Liver (tissue), 9 donors: Measurements from ENCODE around the gene TMEM263. TPM values are rescaled to one million over a fixed set of nuclear protein-coding genes. Genes with fewer than 3 reads are reported as not detected.

Experiments
- DNase-seq: peaks from one replicate; pipeline ENCODE4 v3.0.0-alpha.2; 2017; ENCODE audit warnings: low spot score
- H3K27ac ChIP-seq, 2 donors: one replicate each; pipeline ENCODE4 v1.7.0; 2013; ENCODE audit warnings: inconsistent platforms in 2 of 2, low read length in 2 of 2, control low read depth in 1 of 2, low read depth in 1 of 2, mild to moderate bottlenecking in 1 of 2
- H3K27me3 ChIP-seq, 4 donors: one replicate each; pipeline versions ENCODE4 v1.6.1 to v1.7.0; 2013; ENCODE audit warnings: low read length in 3 of 4, inconsistent platforms in 1 of 4, mild to moderate bottlenecking in 1 of 4, moderate library complexity in 1 of 4; ENCODE audit not compliant: control insufficient read depth in 4 of 4, insufficient read depth in 4 of 4
- H3K36me3 ChIP-seq, 4 donors: one replicate each; pipeline versions ENCODE4 v1.6.1 to v1.7.0; 2013; ENCODE audit warnings: low read length in 3 of 4, mild to moderate bottlenecking in 3 of 4, low read depth in 1 of 4, moderate library complexity in 1 of 4; ENCODE audit not compliant: control insufficient read depth in 4 of 4, insufficient read depth in 3 of 4
- H3K4me1 ChIP-seq, 4 donors: one replicate each; pipeline versions ENCODE4 v1.6.1 to v1.7.0; 2013; ENCODE audit warnings: low read length in 3 of 4, mild to moderate bottlenecking in 3 of 4, moderate library complexity in 1 of 4; ENCODE audit not compliant: control insufficient read depth in 4 of 4, insufficient read depth in 4 of 4
- H3K4me3 ChIP-seq, 3 donors: one replicate each; pipeline versions ENCODE4 v1.6.1 to v1.7.0; 2013; ENCODE audit warnings: low read length in 3 of 3, control low read depth in 1 of 3, low read depth in 1 of 3, mild to moderate bottlenecking in 1 of 3
- H3K9ac ChIP-seq, 2 donors: one replicate each; pipeline ENCODE4 v1.7.0; 2013; ENCODE audit warnings: low read length in 2 of 2, mild to moderate bottlenecking in 2 of 2, moderate library complexity in 2 of 2, control low read depth in 1 of 2, low read depth in 1 of 2
- H3K9me3 ChIP-seq, 4 donors: one replicate each; pipeline versions ENCODE4 v1.6.1 to v1.7.0; 2013; ENCODE audit warnings: low read length in 3 of 4; ENCODE audit not compliant: control insufficient read depth in 4 of 4
- ATF3 ChIP-seq: IDR thresholded peaks from 2 replicates; pipeline ENCODE4 v1.6.1; 2016; ENCODE audit warnings: antibody characterized with exemption
- EGR1 ChIP-seq, 2 donors: IDR thresholded peaks; 2 replicates each; pipeline ENCODE4 v1.6.1; 2016 to 2018; ENCODE audit warnings: antibody characterized with exemption in 2 of 2, low read depth in 2 of 2
- FOXA2 ChIP-seq: IDR thresholded peaks from 2 replicates; pipeline ENCODE4 v1.6.1; 2016; ENCODE audit warnings: antibody characterized with exemption
- GABPA ChIP-seq, 2 donors: IDR thresholded peaks in 1 of 2; conservative IDR thresholded peaks in 1 of 2; 2 replicates each; pipeline ENCODE4 v1.6.1; 2016; ENCODE audit warnings: antibody characterized with exemption in 2 of 2, mild to moderate bottlenecking in 1 of 2, moderate library complexity in 1 of 2
- HNF4A ChIP-seq, 2 donors: conservative IDR thresholded peaks; 2 replicates each; pipeline ENCODE4 v1.6.1; 2016; ENCODE audit warnings: antibody characterized with exemption in 2 of 2, mild to moderate bottlenecking in 2 of 2
- HNF4G ChIP-seq: IDR thresholded peaks from 2 replicates; pipeline ENCODE4 v1.6.1; 2016; ENCODE audit warnings: antibody characterized with exemption
- JUND ChIP-seq, 2 donors: IDR thresholded peaks; 2 replicates each; pipeline ENCODE4 v1.6.1; 2016; ENCODE audit warnings: antibody characterized with exemption in 2 of 2
- MAX ChIP-seq: IDR thresholded peaks from 2 replicates; pipeline ENCODE4 v1.6.1; 2016; ENCODE audit warnings: antibody characterized with exemption
- NR2F2 ChIP-seq: IDR thresholded peaks from 2 replicates; pipeline ENCODE4 v1.6.1; 2016; ENCODE audit warnings: antibody characterized with exemption
- RAD21 ChIP-seq, 2 donors: IDR thresholded peaks; 2 replicates each; pipeline ENCODE4 v1.6.1; 2016; ENCODE audit warnings: antibody characterized with exemption in 2 of 2, mild to moderate bottlenecking in 2 of 2
- RXRA ChIP-seq, 2 donors: IDR thresholded peaks; 2 replicates each; pipeline ENCODE4 v1.6.1; 2017 to 2018; ENCODE audit warnings: antibody characterized with exemption in 2 of 2, mild to moderate bottlenecking in 1 of 2
- SP1 ChIP-seq: IDR thresholded peaks from 2 replicates; pipeline ENCODE4 v1.6.1; 2018; ENCODE audit warnings: antibody characterized with exemption, mild to moderate bottlenecking
- TAF1 ChIP-seq: conservative IDR thresholded peaks from 2 replicates; pipeline ENCODE4 v1.6.1; 2016; ENCODE audit warnings: antibody characterized with exemption, mild to moderate bottlenecking
- YY1 ChIP-seq: IDR thresholded peaks from 2 replicates; pipeline ENCODE4 v1.6.1; 2016; ENCODE audit warnings: antibody characterized with exemption, mild to moderate bottlenecking
- ZBTB33 ChIP-seq: IDR thresholded peaks from 2 replicates; pipeline ENCODE4 v1.6.1; 2016; ENCODE audit warnings: antibody characterized with exemption
- WGBS: extraction: QIAGEN DNeasy Blood & Tissue Kit; methylation state at CpG from one replicate; pipeline ENCODE4 v1.1.7; 2013; 5-methylcytosine and 5-hydroxymethylcytosine counted together
- polyA plus RNA-seq, 2 donors: library from polyadenylated mRNA; stranded (reverse) in 1 of 2; unstranded in 1 of 2; fragments of 200-250 nt in 1 of 2; fragments of >200 nt in 1 of 2; fragmentation: Nextera tagmentation in 1 of 2; extraction: Ambion mirVana in 1 of 2; gene quantifications; one replicate each; pipeline versions ENCODE4 v1.2.1 to v1.2.3, GENCODE V29; 2013 to 2015
- total RNA-seq, 2 donors: library from RNA; depleted of rRNA; stranded (reverse); fragments of >200 nt; gene quantifications; one replicate each; pipeline ENCODE4 v1.2.3, GENCODE V29; 2014
- TF ChIP-seq, protein P1 (sequence below): IDR thresholded peaks from 2 replicates; pipeline ENCODE4 v1.6.1; 2016; ENCODE audit warnings: antibody characterized with exemption, mild to moderate bottlenecking
- TF ChIP-seq, protein P2 (sequence below): fragments of 150-350 bp; IDR thresholded peaks from 2 replicates; pipeline ENCODE4 v1.5.1; 2017; ENCODE audit warnings: improper control_type of control experiment, low read depth, low read length; ENCODE audit not compliant: missing input control
- donor health status: healthy.
- donor health status: healthy.
- donor health status: healthy.
- donor health status: healthy.
- donor health status: healthy.

Gene TMEM263
- total and polyA plus RNA-seq, 4 donors = 21.4 to 38.0 (median 21.9) TPM

GRCh38 chr12:106945261-106945851 is 10.4 kb upstream of the TMEM263 start:
- Histone ChIP-seq H3K27me3 (no peaks in the 10 kb centered on the region), H3K4me3 (no peak overlapping the region), H3K4me1 (no peaks in the 10 kb centered on the region), H3K9me3 (peaks cover 0 to 2% (median 0%) of the 10 kb centered on the region in 4 donors), H3K9ac (no peak overlapping the region), H3K36me3 (no peaks in the 10 kb centered on the region), H3K27ac (no peak overlapping the region)
- no peak for DNase-seq
- TF ChIP-seq, protein P1, sequence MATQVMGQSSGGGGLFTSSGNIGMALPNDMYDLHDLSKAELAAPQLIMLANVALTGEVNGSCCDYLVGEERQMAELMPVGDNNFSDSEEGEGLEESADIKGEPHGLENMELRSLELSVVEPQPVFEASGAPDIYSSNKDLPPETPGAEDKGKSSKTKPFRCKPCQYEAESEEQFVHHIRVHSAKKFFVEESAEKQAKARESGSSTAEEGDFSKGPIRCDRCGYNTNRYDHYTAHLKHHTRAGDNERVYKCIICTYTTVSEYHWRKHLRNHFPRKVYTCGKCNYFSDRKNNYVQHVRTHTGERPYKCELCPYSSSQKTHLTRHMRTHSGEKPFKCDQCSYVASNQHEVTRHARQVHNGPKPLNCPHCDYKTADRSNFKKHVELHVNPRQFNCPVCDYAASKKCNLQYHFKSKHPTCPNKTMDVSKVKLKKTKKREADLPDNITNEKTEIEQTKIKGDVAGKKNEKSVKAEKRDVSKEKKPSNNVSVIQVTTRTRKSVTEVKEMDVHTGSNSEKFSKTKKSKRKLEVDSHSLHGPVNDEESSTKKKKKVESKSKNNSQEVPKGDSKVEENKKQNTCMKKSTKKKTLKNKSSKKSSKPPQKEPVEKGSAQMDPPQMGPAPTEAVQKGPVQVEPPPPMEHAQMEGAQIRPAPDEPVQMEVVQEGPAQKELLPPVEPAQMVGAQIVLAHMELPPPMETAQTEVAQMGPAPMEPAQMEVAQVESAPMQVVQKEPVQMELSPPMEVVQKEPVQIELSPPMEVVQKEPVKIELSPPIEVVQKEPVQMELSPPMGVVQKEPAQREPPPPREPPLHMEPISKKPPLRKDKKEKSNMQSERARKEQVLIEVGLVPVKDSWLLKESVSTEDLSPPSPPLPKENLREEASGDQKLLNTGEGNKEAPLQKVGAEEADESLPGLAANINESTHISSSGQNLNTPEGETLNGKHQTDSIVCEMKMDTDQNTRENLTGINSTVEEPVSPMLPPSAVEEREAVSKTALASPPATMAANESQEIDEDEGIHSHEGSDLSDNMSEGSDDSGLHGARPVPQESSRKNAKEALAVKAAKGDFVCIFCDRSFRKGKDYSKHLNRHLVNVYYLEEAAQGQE = no peak
- TF ChIP-seq ATF3 = no peak
- no peak for TF ChIP-seq RAD21 (IDR thresholded peaks at IDR 0.05)
- no peak for TF ChIP-seq RXRA (IDR thresholded peaks at IDR 0.05)
- TF ChIP-seq GABPA (IDR thresholded peaks at IDR 0.05 in 1 of 2, conservative IDR thresholded peaks at IDR 0.05 in 1 of 2) = no peak
- TF ChIP-seq NR2F2 = no peak
- TF ChIP-seq FOXA2 = no peak
- no peak for TF ChIP-seq MAX
- TF ChIP-seq HNF4A (conservative IDR thresholded peaks at IDR 0.05) = no peak
- WGBS = 39% methylated on average over 1 of the region's 1 CpG

GRCh38 chr12:106947461-106947860 is 8.2 kb upstream of the TMEM263 start:
- no peaks in the 10 kb centered on the region for H3K4me1 ChIP-seq
- no peak for DNase-seq
- no peaks in the 10 kb centered on the region for H3K27me3 ChIP-seq
- no peak overlapping the region for H3K4me3 ChIP-seq
- peaks cover 0 to 2% (median 0%) of the 10 kb centered on the region in 4 donors for H3K9me3 ChIP-seq
- H3K36me3 ChIP-seq = no peaks in the 10 kb centered on the region
- no peak for TF ChIP-seq NR2F2
- no peak for TF ChIP-seq HNF4A (conservative IDR thresholded peaks at IDR 0.05)
- no peak for TF ChIP-seq EGR1 (IDR thresholded peaks at IDR 0.05; ENCODE audit: low read depth in 2 of 2)
- TF ChIP-seq YY1 = no peak
- TF ChIP-seq SP1 = no peak
- TF ChIP-seq JUND (IDR thresholded peaks at IDR 0.05) = no peak
- TF ChIP-seq, protein P2, sequence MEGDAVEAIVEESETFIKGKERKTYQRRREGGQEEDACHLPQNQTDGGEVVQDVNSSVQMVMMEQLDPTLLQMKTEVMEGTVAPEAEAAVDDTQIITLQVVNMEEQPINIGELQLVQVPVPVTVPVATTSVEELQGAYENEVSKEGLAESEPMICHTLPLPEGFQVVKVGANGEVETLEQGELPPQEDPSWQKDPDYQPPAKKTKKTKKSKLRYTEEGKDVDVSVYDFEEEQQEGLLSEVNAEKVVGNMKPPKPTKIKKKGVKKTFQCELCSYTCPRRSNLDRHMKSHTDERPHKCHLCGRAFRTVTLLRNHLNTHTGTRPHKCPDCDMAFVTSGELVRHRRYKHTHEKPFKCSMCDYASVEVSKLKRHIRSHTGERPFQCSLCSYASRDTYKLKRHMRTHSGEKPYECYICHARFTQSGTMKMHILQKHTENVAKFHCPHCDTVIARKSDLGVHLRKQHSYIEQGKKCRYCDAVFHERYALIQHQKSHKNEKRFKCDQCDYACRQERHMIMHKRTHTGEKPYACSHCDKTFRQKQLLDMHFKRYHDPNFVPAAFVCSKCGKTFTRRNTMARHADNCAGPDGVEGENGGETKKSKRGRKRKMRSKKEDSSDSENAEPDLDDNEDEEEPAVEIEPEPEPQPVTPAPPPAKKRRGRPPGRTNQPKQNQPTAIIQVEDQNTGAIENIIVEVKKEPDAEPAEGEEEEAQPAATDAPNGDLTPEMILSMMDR = no peak
- no peak for TF ChIP-seq MAX
- no peak for TF ChIP-seq ATF3
- TF ChIP-seq FOXA2 = no peak
- no peak for TF ChIP-seq TAF1
- no peak for TF ChIP-seq RXRA (IDR thresholded peaks at IDR 0.05)
- no peak for TF ChIP-seq ZBTB33
- no peak for TF ChIP-seq HNF4G
- H3K9ac ChIP-seq = no peak overlapping the region
- no peak overlapping the region for H3K27ac ChIP-seq
